Measurements from ENCODE around the gene PHLPP2. TPM values are rescaled to one million over a fixed set of nuclear protein-coding genes. Genes with fewer than 3 reads are reported as not detected.

PHLPP2 gene
- total RNA-seq, 2 experiments from 2014 or later: 6.7 to 14.8 TPM

GRCh38 chr16:71712501-71712900, 12.0 kb downstream of the PHLPP2 start:
- intact Hi-C loops (cut with micrococcal nuclease; ENCODE audit: unreplicated experiment): no loop called here
- H3K4me2 ChIP-seq (ENCODE audit: low read length): no peak overlapping the region
- ChIA-PET POLR2A (interaction anchor here (0.6 to 1.4 kb wide), 4 partner anchors 9 to 136 kb away, joined by 3 to 4 read pairs (median 3); partner anchors contain the start of gene TAT), CTCF (ENCODE audit: unreplicated experiment) (no interaction called here)
- H3K27ac ChIP-seq (ENCODE audit: low read depth, low read length, poor library complexity, severe bottlenecking): no peak overlapping the region
- TSS peak; percentile 22 for BruUV-seq (replicated peaks)
- peaks cover 16% of the 10 kb centered on the region for H3K4me1 ChIP-seq (ENCODE audit: insufficient read depth, low read length, poor library complexity, severe bottlenecking)
- H2AFZ ChIP-seq (ENCODE audit: low read length): no peak overlapping the region
- peaks cover 13% of the 10 kb centered on the region for H3K36me3 ChIP-seq (ENCODE audit: insufficient read depth, low read length)
- no peaks in the 10 kb centered on the region for H3K79me2 ChIP-seq (ENCODE audit: insufficient read depth, low read depth, low read length)
- H4K20me1 ChIP-seq (ENCODE audit: insufficient read depth, low read length): no peaks in the 10 kb centered on the region; the same call in 1 of the 2 replicates
- no peaks in the 10 kb centered on the region for H3K9me3 ChIP-seq (ENCODE audit: low read length)
- H3K9me2 ChIP-seq (ENCODE audit: insufficient read depth, low read length): no peaks in the 10 kb centered on the region
- H3K4me3 ChIP-seq (ENCODE audit: low read depth, low read length, poor library complexity, severe bottlenecking): no peak overlapping the region
- TF ChIP-seq EZH2phosphoT487 (IDR thresholded peaks at IDR 0.05; ENCODE audit: borderline replicate concordance, low read depth, low read length) (no peak), CTCF (conservative IDR thresholded peaks at IDR 0.05; ENCODE audit: low read length) (no peak)
- DNase-seq (ENCODE audit: low spot score): no peak

- POLR2A ChIA-PET: interaction anchor here (0.6 to 1.3 kb wide), 4 partner anchors 10 to 135 kb away, joined by 3 to 7 read pairs (median 3); partner anchors contain the start of gene TAT
These were observed 12.7 kb downstream of the PHLPP2 start for GRCh38 chr16:71711789-71712188.

More at GRCh38 chr16:71711789-71712188, 12.7 kb downstream of the PHLPP2 start:
- H3K9me2 ChIP-seq (ENCODE audit: insufficient read depth, low read length): no peaks in the 10 kb centered on the region
- H3K79me2 ChIP-seq (ENCODE audit: insufficient read depth, low read depth, low read length): no peaks in the 10 kb centered on the region
- peaks cover 13% of the 10 kb centered on the region for H3K36me3 ChIP-seq (ENCODE audit: insufficient read depth, low read length)
- H3K4me3 ChIP-seq (ENCODE audit: low read depth, low read length, poor library complexity, severe bottlenecking): no peak overlapping the region
- no peak overlapping the region for H3K27ac ChIP-seq (ENCODE audit: low read depth, low read length, poor library complexity, severe bottlenecking)
- peaks cover 21% of the 10 kb centered on the region for H3K4me1 ChIP-seq (ENCODE audit: insufficient read depth, low read length, poor library complexity, severe bottlenecking)
- DNase-seq (ENCODE audit: low spot score): no peak
- no peak overlapping the region for H3K4me2 ChIP-seq (ENCODE audit: low read length)
- no peak overlapping the region for H2AFZ ChIP-seq (ENCODE audit: low read length)
- no peak for TF ChIP-seq CTCF (conservative IDR thresholded peaks at IDR 0.05; ENCODE audit: low read length)
- TF ChIP-seq EZH2phosphoT487 (IDR thresholded peaks at IDR 0.05; ENCODE audit: borderline replicate concordance, low read depth, low read length): no peak
- no TSS peak for BruUV-seq (replicated peaks)
- H3K9me3 ChIP-seq (ENCODE audit: low read length): no peaks in the 10 kb centered on the region
- CTCF ChIA-PET (ENCODE audit: unreplicated experiment): no interaction called here
- no peaks in the 10 kb centered on the region; the same call in 1 of the 2 replicates for H4K20me1 ChIP-seq (ENCODE audit: insufficient read depth, low read length)
- intact Hi-C loops (cut with micrococcal nuclease; ENCODE audit: unreplicated experiment): no loop called here
